T1000 (cell line): ENCODE results near the gene CDCA5.

Experiments used
- DNase-seq: peaks from one replicate; lab custom pipeline; 2025; ENCODE audit warnings: mixed read lengths; lab: John Stamatoyannopoulos, UW

Gene CDCA5, protein sequence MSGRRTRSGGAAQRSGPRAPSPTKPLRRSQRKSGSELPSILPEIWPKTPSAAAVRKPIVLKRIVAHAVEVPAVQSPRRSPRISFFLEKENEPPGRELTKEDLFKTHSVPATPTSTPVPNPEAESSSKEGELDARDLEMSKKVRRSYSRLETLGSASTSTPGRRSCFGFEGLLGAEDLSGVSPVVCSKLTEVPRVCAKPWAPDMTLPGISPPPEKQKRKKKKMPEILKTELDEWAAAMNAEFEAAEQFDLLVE

DNA sequence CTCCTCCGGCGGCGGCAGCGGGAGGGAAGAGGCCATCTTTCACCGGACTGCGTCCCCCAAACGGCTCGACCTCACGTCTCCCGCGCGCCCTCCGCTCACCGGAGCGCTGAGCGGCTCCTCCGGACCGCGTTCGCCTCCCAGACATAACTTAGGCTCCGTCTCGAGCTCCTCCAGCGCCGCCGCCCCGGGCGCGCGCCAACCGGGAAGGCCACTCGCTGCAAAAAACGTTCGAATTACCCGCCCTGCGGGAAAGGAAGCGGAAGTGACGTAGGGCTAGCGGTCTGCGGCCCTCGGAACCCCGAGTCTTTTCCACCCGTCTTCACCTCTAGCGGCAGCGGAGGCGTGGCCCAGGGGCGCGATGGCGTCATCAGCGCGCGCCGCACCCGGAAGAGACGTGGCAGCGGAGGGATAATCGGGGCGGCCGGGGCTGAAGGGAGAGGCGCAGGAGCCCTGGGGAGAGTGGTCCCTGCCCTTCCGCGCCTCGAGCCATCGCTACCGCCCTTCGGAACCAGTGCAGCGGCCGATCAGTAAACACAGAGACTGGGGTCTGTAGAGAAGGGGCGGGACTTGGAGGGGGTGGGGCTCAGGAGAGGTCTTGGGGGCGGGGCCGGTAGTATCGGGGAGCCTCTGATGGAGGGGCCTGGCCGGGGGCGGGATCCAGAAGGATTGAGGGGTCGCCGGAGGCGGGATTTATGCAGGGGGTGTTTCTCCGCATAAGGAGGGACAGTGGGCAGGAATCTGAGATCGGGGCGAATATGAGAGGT lies at the start of gene CDCA5, which contains the start of gene ZFPL1:
CDCA5 (minus strand) TSS at position 207 of the 764 bp plus-strand sequence; CDS start at position 145, 62 bp downstream.
ZFPL1 (plus strand) TSS at position 389 of the 764 bp plus-strand sequence. CDS start 477 bp downstream, outside the sequence.
- peak; percentile 95 for DNase-seq

- no peak for DNase-seq
Observed at GRCh38 chr11:65132988-65133700, 49.3 kb upstream of the CDCA5 start.

GRCh38 chr11:65132238-65132987 lies 48.6 kb upstream of the CDCA5 start:
- no peak for DNase-seq

GRCh38 chr11:65131895-65132237 lies 48.0 kb upstream of the CDCA5 start:
- no peak for DNase-seq

DNA sequence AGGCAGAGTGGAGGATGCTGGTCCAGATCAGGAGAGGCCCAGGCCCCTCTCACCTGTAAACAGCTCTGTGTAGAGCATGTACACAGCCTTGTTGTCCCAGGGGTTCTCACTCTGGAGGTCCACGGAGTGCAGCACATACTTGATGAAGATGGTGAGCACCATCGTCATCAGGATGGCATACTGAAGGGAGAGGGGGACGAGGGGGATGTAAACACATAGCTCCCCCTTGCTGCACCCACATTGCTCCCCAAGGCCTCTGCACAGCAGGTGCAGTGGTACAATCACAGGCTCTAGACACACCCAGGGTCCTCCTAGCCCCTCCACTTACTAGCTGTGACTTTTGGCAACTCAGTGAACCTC lies 47.6 kb upstream of the CDCA5 start:
- DNase-seq: no peak

GRCh38 chr11:65130631-65131416 lies 47.0 kb upstream of the CDCA5 start:
- no peak for DNase-seq

DNA sequence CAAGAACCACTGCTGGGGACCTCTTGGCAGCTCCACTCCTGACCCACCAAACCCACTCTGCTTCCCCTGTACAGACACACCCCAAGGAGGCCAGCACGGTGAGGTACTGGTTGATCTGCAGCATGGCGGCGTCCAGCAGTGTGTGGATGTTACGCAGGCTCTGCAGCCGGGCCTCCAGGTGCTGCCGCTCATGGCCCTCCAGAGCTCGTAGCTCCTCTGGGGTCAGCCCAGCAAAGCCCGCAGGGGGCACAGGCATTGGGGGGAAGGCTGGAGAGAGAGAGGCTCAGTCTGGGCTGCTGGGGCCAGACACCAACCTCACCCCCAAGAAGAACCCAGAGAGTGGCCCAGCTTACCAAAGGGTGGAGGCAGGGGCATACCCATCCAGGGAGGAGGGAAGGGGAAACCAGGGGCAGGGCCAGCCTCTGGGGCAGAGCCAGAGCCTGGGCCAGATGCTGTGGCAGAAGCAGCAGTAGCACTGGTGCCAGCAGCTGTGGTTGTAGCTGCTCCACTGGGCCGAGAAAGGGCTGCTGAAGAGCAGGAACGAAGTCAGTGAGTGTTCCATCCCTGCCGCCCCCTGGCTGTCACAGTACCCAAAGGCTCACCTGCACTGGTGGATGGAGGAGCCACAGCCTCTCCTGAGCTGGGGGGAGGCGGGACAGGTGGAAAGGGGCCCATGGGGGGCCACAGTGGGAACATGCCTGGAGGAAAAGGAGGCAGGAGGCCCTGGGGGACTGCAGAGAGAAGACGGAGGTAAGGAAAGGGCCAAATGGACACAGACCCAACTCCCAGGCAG lies 46.0 kb upstream of the CDCA5 start:
- DNase-seq: no peak

DNA sequence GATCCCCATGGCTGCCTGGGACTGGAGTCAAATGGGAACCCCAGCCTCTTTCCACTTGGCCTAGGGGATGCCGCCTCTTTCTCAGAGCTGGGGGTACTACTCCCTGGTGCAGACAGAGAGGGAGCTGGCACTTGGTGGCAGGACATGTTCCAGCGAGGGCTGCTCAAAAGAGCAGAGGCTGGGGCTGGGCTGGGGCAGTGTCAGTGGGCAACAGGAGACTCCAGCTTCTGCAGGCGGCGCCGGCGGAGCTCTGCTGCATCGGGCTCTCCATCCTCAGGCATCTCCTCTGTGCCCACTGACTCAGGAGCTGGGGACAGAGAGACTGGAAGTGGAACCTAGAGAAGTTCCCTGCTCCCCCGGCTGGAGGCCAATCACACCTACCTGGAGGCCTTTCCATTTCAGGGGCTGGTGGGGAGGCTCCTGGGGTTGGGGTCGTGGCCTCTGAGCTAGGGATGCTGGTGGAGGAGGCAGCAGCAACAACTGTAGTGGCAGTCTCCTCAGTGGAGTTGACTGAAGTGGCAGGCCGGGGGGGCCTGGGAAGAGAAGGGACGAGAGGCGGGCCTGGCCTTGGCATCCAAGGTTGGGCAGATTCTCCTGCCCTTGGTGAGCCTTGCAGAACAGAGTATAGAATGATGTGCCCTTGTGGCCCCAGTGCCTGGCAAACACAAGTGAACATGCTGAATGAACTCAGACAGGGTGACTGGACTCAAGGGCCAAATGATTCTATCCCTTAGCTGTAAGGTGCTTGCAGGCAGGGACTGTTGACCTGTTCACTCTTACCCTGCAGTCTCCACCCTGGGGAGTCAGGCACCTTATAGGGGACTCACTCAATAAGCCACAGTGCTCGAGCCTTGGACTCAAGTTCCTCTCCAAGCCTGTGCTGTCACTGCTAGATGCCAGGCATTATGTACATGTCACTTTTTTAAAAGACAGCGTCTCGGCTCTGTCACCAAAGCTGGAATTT lies 44.6 kb upstream of the CDCA5 start:
- no peak for DNase-seq

- no peak for DNase-seq
Observed at GRCh38 chr11:65127473-65128181, 43.8 kb upstream of the CDCA5 start.

DNA sequence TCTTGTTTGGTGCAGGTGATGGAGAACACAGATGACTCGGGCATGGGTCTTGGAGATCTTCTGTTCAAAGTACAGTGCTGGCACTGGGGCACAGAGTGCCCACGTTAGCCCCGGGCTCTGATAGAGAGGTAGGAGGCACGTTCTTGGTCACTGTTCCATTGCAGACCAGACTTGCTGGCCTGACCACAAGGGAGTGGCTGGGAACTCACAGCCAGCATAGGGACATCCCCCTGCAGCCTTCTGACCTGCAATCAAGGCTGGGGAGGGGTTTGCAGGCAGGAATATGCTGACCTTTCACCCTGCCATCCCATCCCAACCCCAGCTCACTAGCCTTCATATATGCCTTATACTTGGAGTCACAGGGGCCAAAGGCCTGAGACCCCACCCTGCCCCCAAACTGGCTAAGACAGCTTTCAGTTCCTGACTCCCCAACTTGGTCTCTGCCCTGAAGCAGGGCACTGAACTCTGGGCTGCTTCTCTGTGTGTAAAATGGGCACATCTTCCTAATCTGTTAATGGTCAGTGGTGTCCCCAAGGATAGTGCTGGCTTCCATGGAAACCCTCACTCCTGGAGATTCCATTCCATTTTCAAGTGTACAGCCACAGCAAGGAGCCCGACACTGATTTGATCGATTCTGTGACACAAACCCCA lies 42.9 kb upstream of the CDCA5 start:
- no peak for DNase-seq

DNA sequence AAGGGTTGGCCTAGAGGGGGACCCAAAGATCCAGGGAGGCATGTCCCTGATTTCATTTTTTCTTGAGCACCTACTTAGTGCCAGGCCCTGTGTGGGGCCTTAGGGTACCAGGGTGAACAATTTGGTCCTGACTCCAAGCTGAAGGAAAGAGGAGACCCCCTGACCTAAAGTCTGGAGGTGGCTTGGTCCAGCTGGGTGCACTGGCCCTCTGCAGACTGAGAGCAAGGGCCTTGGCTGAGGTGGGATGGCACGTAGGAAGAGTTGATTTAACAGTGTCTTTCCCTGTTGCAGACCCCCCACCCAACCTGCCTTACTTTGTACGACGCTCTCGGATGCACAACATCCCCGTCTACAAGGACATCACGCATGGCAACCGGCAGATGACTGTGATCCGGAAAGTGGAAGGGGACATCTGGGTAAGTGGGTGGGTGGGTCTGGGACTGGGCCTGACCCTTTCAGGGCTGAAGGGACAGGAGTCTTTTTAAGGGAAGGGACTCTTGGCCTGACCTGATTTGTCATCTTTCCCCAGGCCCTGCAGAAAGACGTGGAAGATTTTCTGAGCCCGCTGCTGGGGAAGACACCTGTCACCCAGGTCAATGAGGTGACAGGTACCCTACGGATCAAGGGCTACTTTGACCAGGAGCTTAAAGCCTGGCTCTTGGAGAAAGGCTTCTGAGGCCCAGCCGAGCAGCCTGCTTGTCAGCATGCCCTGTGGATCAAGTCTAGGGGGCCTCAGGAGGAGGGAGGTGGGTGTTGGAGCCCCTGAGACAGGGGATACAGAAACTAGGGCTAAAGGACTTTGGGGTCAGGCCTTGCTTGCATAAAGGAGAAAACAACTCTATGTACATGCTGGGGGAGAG lies 41.6 kb upstream of the CDCA5 start:
- DNase-seq: no peak

DNA sequence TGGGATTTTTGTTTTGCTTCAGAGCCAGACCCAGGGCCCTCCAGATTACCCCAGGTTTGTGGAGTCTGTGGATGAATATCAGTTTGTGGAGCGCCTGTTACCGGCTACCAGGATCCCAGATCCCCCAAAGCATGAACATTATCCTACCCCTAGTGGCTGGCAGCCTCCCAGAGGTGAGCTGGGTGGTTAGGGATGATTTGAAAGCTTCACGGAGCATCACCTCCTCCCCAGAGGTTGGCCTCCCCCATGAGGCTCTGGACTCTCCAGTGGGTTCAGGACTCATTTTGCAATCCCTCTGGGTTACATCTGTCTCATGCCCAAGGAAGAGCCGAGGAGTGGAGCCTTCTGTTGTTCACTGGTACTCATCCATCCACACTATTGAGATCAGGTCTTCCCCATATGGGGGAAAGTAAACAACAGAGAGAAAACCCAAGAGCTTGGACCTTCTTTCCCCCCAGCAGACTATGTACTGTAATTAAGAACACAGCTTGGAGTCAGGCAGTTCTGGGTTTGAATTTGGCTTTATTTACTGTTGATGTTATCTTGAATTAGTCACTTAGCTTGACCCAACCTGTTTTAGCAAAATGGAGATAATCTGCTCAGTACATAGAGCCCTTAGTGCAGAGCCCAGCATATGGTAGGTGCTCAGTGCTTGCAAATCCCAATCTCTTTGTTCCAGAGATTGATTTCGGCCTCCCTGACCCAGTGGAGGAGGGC lies 40.8 kb upstream of the CDCA5 start:
- DNase-seq: no peak

GRCh38 chr11:65121865-65122696 lies 38.2 kb upstream of the CDCA5 start, which contains the start of the genes FAU and MRPL49:
Gene FAU, minus strand, starts transcription at chr11:65122134. Its CDS starts 321 bp downstream, at chr11:65121813.
Gene MRPL49, plus strand, starts transcription at chr11:65122321. Its CDS starts 26 bp downstream, at chr11:65122347.
- peak; percentile 92 for DNase-seq

DNA sequence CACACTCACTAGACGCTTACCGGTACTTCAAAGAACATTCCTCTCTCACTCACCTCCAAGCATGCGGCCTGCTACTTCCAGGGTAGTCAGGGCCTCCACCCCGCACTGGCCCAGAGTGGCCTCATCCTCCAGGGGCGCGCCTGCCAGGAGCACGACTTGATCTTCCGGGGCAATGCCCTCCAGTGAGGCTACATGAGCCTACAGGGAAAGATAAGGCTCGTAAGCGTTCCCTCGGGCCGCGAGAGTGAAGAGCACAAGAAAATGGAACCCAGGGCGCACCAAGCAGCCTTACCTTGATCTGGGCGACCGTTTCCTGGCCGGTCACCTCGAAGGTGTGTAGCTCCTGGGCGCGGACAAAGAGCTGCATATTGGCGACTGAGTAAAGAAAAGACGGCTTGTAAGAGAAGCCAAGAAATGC lies 37.6 kb upstream of the CDCA5 start:
- no peak for DNase-seq

DNA sequence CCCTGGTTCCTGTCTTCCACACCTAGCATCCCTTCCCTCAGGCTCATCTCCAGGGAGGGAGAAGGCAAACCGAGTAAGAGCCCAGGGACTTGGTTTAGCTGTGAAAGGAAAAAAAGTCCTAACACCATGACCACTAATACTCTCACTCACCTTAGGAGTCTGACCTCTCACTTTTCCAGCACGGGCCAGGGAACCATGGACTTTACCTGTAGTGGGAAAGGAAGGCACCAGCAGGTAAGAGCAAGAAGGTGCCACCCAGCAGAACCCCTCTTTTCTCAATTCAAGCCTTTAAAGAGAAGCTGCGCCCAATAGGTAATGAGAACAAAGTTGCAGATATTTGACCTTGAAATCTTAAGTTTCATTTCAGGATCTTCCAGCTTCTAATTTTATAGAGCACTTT lies 37.0 kb upstream of the CDCA5 start:
- DNase-seq: no peak

DNA sequence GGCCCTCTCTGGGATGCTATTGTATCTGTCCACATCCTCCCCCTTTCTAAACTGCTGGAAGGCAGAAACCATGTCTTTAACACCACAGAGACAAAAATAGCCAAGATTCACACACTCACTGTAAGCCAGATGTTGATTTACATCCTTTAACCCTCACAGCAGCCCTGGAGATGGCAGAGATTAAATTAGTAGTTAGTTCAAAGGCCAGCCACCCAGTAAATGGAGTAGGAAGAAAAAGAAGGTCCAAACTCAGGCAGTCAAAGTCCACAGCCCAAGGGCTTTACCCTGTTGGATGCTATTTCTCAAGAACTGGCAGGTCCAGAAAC lies 35.8 kb upstream of the CDCA5 start:
- DNase-seq: no peak
